Measurements from ENCODE around the gene LOXL1. TPM values are rescaled to one million over a fixed set of nuclear protein-coding genes. Genes with fewer than 3 reads are reported as not detected.

LOXL1 gene
- polyA plus RNA-seq (ENCODE audit: insufficient read length in 12 of 12): 10 to 100 TPM in 11 of 12 donors, not detected in 1; 23.7 to 68.2 (median 28.4) TPM
- long read RNA-seq, donor 1, partial matches to known transcripts: 0 of 3 reads
- long read RNA-seq, donor 1, other reads (novel, unspliced or antisense): 0 of 3 reads
- long read RNA-seq, donor 2, transcript LOXL1-201 (7 exons, 2,351 nt): major isoform, 13 of 14 reads
- long read RNA-seq, donor 2, partial matches to known transcripts: 0 of 14 reads
- long read RNA-seq, donor 2, other reads (novel, unspliced or antisense): 0 of 14 reads
- long read RNA-seq, donor 3, transcript LOXL1-201 (7 exons, 2,351 nt): major isoform, 5 of 5 reads
- long read RNA-seq, donor 3, partial matches to known transcripts: 0 of 5 reads
- long read RNA-seq, donor 3, other reads (novel, unspliced or antisense): 0 of 5 reads
- long read RNA-seq, donor 4, partial matches to known transcripts: 0 of 2 reads
- long read RNA-seq, donor 4, other reads (novel, unspliced or antisense): 0 of 2 reads
- long read RNA-seq, donor 5, transcript LOXL1-201 (7 exons, 2,351 nt): major isoform, 12 of 13 reads
- long read RNA-seq, donor 5, partial matches to known transcripts: 0 of 13 reads
- long read RNA-seq, donor 5, other reads (novel, unspliced or antisense): 0 of 13 reads
- long read RNA-seq, donor 6, partial matches to known transcripts: 0 of 4 reads
- long read RNA-seq, donor 6, other reads (novel, unspliced or antisense): 0 of 4 reads
- long read RNA-seq, donor 7, partial matches to known transcripts: 0 of 1 reads
- long read RNA-seq, donor 7, other reads (novel, unspliced or antisense): 0 of 1 reads
- long read RNA-seq, donor 8, transcript LOXL1-201 (7 exons, 2,351 nt): major isoform, 7 of 7 reads
- long read RNA-seq, donor 8, partial matches to known transcripts: 0 of 7 reads
- long read RNA-seq, donor 8, other reads (novel, unspliced or antisense): 0 of 7 reads
- long read RNA-seq, donor 9, transcript LOXL1-201 (7 exons, 2,351 nt): major isoform, 8 of 8 reads
- long read RNA-seq, donor 9, partial matches to known transcripts: 0 of 8 reads
- long read RNA-seq, donor 9, other reads (novel, unspliced or antisense): 0 of 8 reads
- long read RNA-seq, donor 10, transcript LOXL1-201 (7 exons, 2,351 nt): major isoform, 7 of 8 reads
- long read RNA-seq, donor 10, partial matches to known transcripts: 0 of 8 reads
- long read RNA-seq, donor 10, other reads (novel, unspliced or antisense): 0 of 8 reads
- long read RNA-seq, donor 11, transcript LOXL1-201 (7 exons, 2,351 nt): major isoform, 5 of 5 reads
- long read RNA-seq, donor 11, partial matches to known transcripts: 0 of 5 reads
- long read RNA-seq, donor 11, other reads (novel, unspliced or antisense): 0 of 5 reads

DNA sequence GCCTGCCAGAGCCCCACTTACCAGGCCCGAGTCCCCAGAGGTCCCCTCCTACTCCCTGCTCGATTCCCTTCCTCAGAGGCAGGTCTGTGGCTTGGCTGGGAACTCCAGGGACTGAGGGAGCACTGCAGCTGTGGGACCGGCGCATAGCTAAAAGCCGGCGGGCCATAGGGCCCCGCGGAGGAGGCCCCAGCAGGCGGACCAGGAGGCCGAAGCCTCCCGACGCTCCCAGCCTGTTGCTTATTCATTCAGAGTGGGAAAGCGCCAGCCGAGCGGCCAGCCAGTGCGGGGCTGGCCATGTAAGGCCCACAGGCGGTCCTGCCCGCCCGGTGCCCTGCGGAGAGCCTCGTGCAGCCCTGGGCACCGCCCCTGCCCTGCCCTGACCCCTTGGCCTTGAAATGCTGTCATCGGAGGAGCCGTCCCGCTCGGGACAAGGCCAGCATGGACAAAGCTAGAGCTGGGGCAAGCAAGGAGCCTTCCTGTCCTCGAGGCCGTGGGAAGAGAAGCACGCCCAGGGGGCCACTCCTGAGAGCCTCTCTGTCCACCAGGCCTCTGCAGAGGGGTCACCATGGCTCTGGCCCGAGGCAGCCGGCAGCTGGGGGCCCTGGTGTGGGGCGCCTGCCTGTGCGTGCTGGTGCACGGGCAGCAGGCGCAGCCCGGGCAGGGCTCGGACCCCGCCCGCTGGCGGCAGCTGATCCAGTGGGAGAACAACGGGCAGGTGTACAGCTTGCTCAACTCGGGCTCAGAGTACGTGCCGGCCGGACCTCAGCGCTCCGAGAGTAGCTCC, at the start of gene LOXL1:
Gene LOXL1 (plus strand): TSS at position 244 of the 784 bp plus-strand sequence. CDS start 322 bp downstream, at position 566.
- peak; percentile 65 for DNase-seq

- no peak for DNase-seq
These were observed 46.8 kb upstream of the LOXL1 start for GRCh38 chr15:73879426-73879825.

DNA sequence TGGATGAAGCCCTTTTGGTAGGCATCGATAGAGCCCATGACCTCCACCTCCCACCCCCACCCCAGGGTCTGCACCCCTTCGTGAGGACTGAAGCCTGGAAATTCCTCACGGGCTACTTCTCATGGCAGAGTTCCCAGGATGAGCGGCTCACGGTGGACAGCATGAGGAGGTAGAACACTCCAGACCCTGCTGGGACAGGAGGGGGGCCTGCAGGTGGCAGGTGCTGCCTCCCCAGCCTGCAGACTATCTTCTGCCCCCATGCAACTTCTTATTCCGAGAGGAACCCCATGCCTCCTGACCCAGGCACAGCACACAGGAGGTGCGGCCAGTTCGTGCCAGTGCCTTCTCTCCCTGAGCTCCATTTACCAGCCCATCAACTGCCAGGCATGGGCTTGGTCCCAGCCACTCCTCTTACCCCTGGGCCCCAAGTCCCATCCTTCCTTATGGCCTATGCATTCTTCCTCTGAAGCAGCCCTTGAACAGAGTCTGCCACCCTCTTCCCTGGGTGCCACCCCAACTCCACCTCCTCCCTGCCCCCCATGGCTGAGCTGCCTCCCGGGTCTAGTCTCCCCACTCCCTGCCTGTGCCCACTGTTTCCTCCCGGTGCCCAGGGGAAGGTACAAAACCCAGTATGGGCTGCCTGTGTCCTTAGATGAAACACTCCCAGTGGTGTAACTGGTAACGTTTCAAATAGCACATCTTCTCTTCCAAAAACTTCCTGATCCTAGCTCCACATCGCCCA, 44.5 kb upstream of the LOXL1 start:
- DNase-seq: no peak

GRCh38 chr15:73882761-73883419, 43.4 kb upstream of the LOXL1 start:
- DNase-seq: no peak

GRCh38 chr15:73884159-73884558, 42.1 kb upstream of the LOXL1 start:
- no peak for DNase-seq

DNA sequence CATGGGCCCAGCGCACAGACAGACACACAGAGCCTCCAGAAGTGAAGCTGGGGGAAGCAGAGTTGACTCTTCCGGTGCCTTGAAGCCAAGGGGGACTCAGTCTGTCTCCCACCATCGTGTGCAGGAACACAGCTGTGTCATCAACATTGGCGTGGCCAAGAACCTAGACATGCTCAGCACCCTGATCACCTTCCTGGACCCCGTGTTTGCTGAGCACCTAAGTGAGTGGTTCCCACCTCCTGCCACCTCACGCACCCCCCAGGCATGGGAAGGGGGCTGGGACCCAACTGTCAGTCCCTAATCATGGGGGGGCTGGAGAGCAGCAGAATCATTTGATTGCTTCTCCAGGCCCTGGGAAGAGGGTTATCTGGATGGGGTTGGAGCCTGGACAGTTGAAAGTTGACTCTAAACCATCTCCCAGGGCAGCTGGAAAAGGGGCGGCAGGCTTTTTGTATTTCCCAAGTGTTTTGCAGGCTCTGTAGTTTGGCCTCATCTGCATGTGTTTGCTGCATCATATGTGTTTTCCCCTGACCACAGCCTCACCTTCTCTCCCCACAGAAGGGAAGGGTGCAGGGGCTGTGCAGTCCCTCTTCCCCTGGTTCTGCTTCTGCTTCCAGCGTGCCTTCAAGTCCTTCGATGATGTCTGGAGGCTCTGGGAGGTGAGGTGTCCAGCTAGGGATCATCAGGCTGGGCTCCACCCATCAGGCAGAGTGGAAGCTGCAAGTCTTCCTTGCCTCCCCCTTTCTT, 40.1 kb upstream of the LOXL1 start:
- no peak for DNase-seq

GRCh38 chr15:73886717-73887345, 39.4 kb upstream of the LOXL1 start:
- DNase-seq: no peak

DNA sequence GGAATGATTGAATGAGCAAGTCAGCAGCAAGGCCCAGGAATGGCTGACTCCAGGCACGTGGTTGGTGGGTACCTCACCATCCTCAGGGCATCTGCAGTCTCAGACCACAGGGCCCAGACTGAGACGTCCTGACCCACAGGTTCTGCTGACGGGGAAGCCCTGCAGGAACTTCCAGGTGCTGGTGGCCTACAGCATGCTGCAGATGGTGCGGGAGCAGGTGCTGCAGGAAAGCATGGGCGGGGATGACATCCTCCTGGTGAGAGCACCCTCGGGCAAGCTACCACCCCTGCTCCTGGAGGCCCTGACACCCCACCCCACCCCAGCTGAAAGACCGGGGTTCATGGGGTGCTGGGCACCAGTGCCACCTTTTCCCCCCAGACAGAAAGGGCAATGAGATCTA, 38.8 kb upstream of the LOXL1 start:
- no peak for DNase-seq

DNA sequence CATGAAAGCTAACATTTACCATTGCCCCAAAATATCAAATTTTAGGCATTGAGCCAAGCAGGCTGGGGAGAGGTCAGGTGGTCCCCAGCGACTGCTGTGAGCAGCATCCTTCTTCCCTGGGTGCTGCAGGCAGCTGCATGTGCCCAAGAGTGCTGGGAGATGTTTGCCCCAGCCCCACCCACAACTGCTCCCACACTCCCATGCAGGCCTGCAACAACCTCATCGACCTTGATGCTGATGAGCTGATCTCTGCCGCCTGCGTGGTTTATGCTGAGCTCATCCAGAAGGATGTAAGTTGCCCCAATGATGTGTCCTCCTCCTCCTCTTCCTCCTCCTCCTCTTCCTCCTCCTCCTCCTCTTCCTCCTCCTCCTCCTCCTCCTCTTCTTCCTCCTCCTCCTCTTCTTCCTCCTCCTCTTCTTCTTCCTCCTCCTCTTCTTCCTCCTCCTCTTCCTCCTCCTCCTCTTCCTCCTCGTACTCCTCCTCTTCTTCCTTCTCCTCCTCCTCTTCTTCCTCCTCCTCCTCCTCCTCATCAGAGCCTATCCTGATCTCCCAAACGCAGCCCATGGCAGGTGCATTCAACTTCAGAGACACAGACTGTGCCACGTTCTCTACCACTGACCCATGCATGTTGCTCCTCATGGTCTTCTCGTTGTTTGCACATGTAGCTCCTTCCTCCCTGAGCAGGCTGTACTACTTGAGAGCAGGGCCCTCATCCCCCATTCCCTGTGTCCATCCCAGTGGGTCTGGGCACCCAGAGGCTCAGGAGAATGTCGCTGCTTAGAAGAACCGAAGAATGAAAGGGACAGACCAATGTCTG, 37.8 kb upstream of the LOXL1 start:
- no peak for DNase-seq

GRCh38 chr15:73889053-73889761, 37.1 kb upstream of the LOXL1 start:
- DNase-seq: no peak

- DNase-seq: no peak
These were observed 36.5 kb upstream of the LOXL1 start for GRCh38 chr15:73889762-73890124.

- DNase-seq: no peak
These were observed 34.6 kb upstream of the LOXL1 start for GRCh38 chr15:73891328-73892315.

GRCh38 chr15:73892446-73893226, 33.6 kb upstream of the LOXL1 start:
- DNase-seq: no peak

GRCh38 chr15:73894133-73894814, 32.0 kb upstream of the LOXL1 start:
- DNase-seq: no peak
